Peyer's patch (tissue), 4 donors: ENCODE results near the gene ANGPTL3. TPM values are rescaled to one million over a fixed set of nuclear protein-coding genes. Genes with fewer than 3 reads are reported as not detected.

Experiments
- DNase-seq, 3 donors: peaks; one replicate each; pipeline ENCODE4 v3.0.0-alpha.2; 2017 to 2019
- H3K27ac ChIP-seq, 4 donors: fragments of 200-600 bp; sonication (generic); one replicate each; pipeline ENCODE4 v1.5.1; 2016 to 2019
- H3K27me3 ChIP-seq, 2 donors: fragments of 200-600 bp; sonication (generic); one replicate each; pipeline ENCODE4 v1.5.1; 2019
- H3K36me3 ChIP-seq, 3 donors: fragments of 200-600 bp; sonication (generic); one replicate each; pipeline ENCODE4 v1.5.1; 2016 to 2019
- H3K4me1 ChIP-seq, 4 donors: fragments of 200-600 bp; sonication (generic); one replicate each; pipeline ENCODE4 v1.5.1; 2016 to 2019
- H3K4me3 ChIP-seq, 4 donors: fragments of 200-600 bp; sonication (generic); 1 replicate in 3 of 4; 2 replicates in 1 of 4; pipeline ENCODE4 v1.5.1; 2016 to 2019; ENCODE audit warnings: mild to moderate bottlenecking in 1 of 4
- H3K9me3 ChIP-seq, 4 donors: fragments of 200-600 bp; sonication (generic); one replicate each; pipeline ENCODE4 v1.5.1; 2016 to 2019; ENCODE audit warnings: mild to moderate bottlenecking in 1 of 4
- CTCF ChIP-seq, 6 experiments: fragments of 450-650 bp in 4 of 6; fragments of 200-600 bp in 2 of 6; sonication (generic) in 1 of 6; IDR thresholded peaks; one replicate each; pipeline ENCODE4 v1.5.1; 2017 to 2019; ENCODE audit warnings: antibody characterized with exemption in 6 of 6, mild to moderate bottlenecking in 3 of 6, moderate library complexity in 1 of 6
- POLR2A ChIP-seq, 2 donors: fragments of 450-650 bp; IDR thresholded peaks; one replicate each; pipeline ENCODE4 v1.5.1; 2017; ENCODE audit warnings: antibody characterized with exemption in 2 of 2, mild to moderate bottlenecking in 2 of 2, moderate library complexity in 2 of 2
- total RNA-seq, 4 donors: library from RNA; depleted of rRNA; stranded (reverse); fragments of >200 nt; gene quantifications; one replicate each; pipeline ENCODE4 v1.1.0, GENCODE V29; 2016

Gene ANGPTL3
- total RNA-seq, 4 donors from 2014 or later, result not detected

- Histone ChIP-seq H3K9me3 (no peaks in the 10 kb centered on the region), H3K4me3 (no peak overlapping the region), H3K27me3 (no peaks in the 10 kb centered on the region), H3K36me3 (peaks cover 0 to 15% (median 0%) of the 10 kb centered on the region in 3 donors), H3K4me1 (no peaks in the 10 kb centered on the region), H3K27ac (no peak overlapping the region)
- DNase-seq, result no peak
- no peak for TF ChIP-seq POLR2A (IDR thresholded peaks at IDR 0.05)
- no peak for TF ChIP-seq CTCF (IDR thresholded peaks at IDR 0.05)
Observed at GRCh38 chr1:62585469-62586155, 11.7 kb upstream of the ANGPTL3 start.

GRCh38 chr1:62588000-62588399 lies 9.3 kb upstream of the ANGPTL3 start:
- DNase-seq, result no peak
- no peaks in the 10 kb centered on the region for H3K27me3 ChIP-seq
- no peaks in the 10 kb centered on the region for H3K4me1 ChIP-seq
- H3K27ac ChIP-seq, result no peak overlapping the region
- peaks cover 0 to 12% (median 0%) of the 10 kb centered on the region in 3 donors for H3K36me3 ChIP-seq
- no peaks in the 10 kb centered on the region for H3K9me3 ChIP-seq
- H3K4me3 ChIP-seq, result no peak overlapping the region
- TF ChIP-seq CTCF (IDR thresholded peaks at IDR 0.05) (no peak), POLR2A (IDR thresholded peaks at IDR 0.05) (no peak)

GRCh38 chr1:62589321-62589720 lies 8.0 kb upstream of the ANGPTL3 start:
- Histone ChIP-seq H3K27me3 (no peaks in the 10 kb centered on the region), H3K4me1 (no peaks in the 10 kb centered on the region), H3K4me3 (no peak overlapping the region), H3K9me3 (no peaks in the 10 kb centered on the region), H3K27ac (no peak overlapping the region), H3K36me3 (peaks cover 0 to 15% (median 0%) of the 10 kb centered on the region in 3 donors)
- TF ChIP-seq CTCF (IDR thresholded peaks at IDR 0.05) (no peak), POLR2A (IDR thresholded peaks at IDR 0.05) (no peak)
- DNase-seq, result no peak

GRCh38 chr1:62590255-62590969 lies 6.9 kb upstream of the ANGPTL3 start:
- Histone ChIP-seq H3K4me1 (no peaks in the 10 kb centered on the region), H3K27me3 (no peaks in the 10 kb centered on the region), H3K4me3 (no peak overlapping the region), H3K27ac (no peak overlapping the region), H3K9me3 (no peaks in the 10 kb centered on the region), H3K36me3 (peaks cover 0 to 15% (median 0%) of the 10 kb centered on the region in 3 donors)
- DNase-seq, result no peak
- TF ChIP-seq POLR2A (IDR thresholded peaks at IDR 0.05) (no peak), CTCF (IDR thresholded peaks at IDR 0.05) (no peak)

GRCh38 chr1:62590970-62591368 lies 6.4 kb upstream of the ANGPTL3 start:
- Histone ChIP-seq H3K9me3 (no peaks in the 10 kb centered on the region), H3K4me1 (no peaks in the 10 kb centered on the region), H3K36me3 (peaks cover 0 to 10% (median 0%) of the 10 kb centered on the region in 3 donors), H3K27me3 (no peaks in the 10 kb centered on the region), H3K4me3 (no peak overlapping the region), H3K27ac (no peak overlapping the region)
- no peak for DNase-seq
- TF ChIP-seq CTCF (IDR thresholded peaks at IDR 0.05) (no peak), POLR2A (IDR thresholded peaks at IDR 0.05) (no peak)
